Panc1 (cell line): ENCODE data around the gene CCDC174. TPM values are rescaled to one million over a fixed set of nuclear protein-coding genes. Genes with fewer than 3 reads are reported as not detected.

Source experiments
- ATAC-seq: fragments of 200-7000 bp; cut with Tn5 transposase; 2 replicates; pipeline ENCODE4 v1.9.1; 2020; ENCODE audit warnings: mild to moderate bottlenecking, moderate library complexity
- Bru-seq: library from RNA; stranded (reverse); fragments of 400-500 nt; gene quantifications from one replicate; lab custom pipeline; 2021; lab: Mats Ljungman, UMichigan
- BruChase-seq, 2 experiments: library from RNA; stranded (reverse); fragments of 400-500 nt; gene quantifications; one replicate each; lab custom pipeline; 2021; lab: Mats Ljungman, UMichigan
- BruUV-seq: library from RNA; stranded (reverse); fragments of 400-500 nt; replicated peaks from 2 replicates; lab custom pipeline; 2021; lab: Mats Ljungman, UMichigan
- CTCF ChIA-PET: fragments of 300-600 bp; sonication (Branson Sonifier 250); formaldehyde crosslinking; loops from one replicate; lab custom pipeline; 2022; ENCODE audit warnings: antibody characterized with exemption; lab: Charles Lee
- POLR2A ChIA-PET: fragments of 300-600 bp; sonication (Branson Sonifier 250); formaldehyde crosslinking; loops from one replicate; lab custom pipeline; 2022; ENCODE audit warnings: antibody characterized with exemption; lab: Charles Lee
- DNase-seq: peaks from one replicate; pipeline ENCODE4 v3.0.0-alpha.2; 2010; ENCODE audit warnings: low read depth, low spot score
- H3K27ac ChIP-seq: 2 replicates; pipeline ENCODE4 v1.5.1; 2011; ENCODE audit warnings: mild to moderate bottlenecking, low read length, inconsistent platforms
- H3K27me3 ChIP-seq: fragments of 200-500 bp; sonication (Bioruptor generic); 2 replicates; pipeline ENCODE4 v1.6.0; 2014; ENCODE audit warnings: low read length, inconsistent platforms; ENCODE audit not compliant: control insufficient read depth, insufficient read depth
- H3K36me3 ChIP-seq: fragments of 200-500 bp; sonication (Bioruptor generic); 2 replicates; pipeline ENCODE4 v1.5.1; 2014; ENCODE audit warnings: inconsistent platforms, mild to moderate bottlenecking, low read length, moderate library complexity; ENCODE audit not compliant: control insufficient read depth, insufficient read depth
- H3K4me1 ChIP-seq: 2 replicates; pipeline ENCODE4 v1.5.1; 2011; ENCODE audit warnings: inconsistent platforms, mild to moderate bottlenecking, low read length, moderate library complexity; ENCODE audit not compliant: control insufficient read depth, insufficient read depth
- H3K4me3 ChIP-seq, 2 experiments: 2 replicates each; pipeline ENCODE4 v1.5.1; 2011 to 2012; ENCODE audit warnings: low read depth in 2 of 2, low read length in 2 of 2, mild to moderate bottlenecking in 2 of 2, inconsistent platforms in 1 of 2, moderate library complexity in 1 of 2
- H3K9me3 ChIP-seq: fragments of 200-500 bp; sonication (Bioruptor generic); 2 replicates; pipeline ENCODE4 v1.5.1; 2014; ENCODE audit warnings: low read depth, mild to moderate bottlenecking, inconsistent platforms, low read length, moderate library complexity; ENCODE audit not compliant: control insufficient read depth, insufficient read depth
- POLR2AphosphoS5 ChIP-seq: IDR thresholded peaks from 2 replicates; pipeline ENCODE4 v1.6.1; 2012; ENCODE audit warnings: mild to moderate bottlenecking, low read depth, low read length, moderate library complexity
- SIN3A ChIP-seq: IDR thresholded peaks from 2 replicates; pipeline ENCODE4 v1.6.1; 2012; ENCODE audit warnings: low read depth, mild to moderate bottlenecking, low read length, moderate library complexity, borderline replicate concordance; ENCODE audit not compliant: insufficient read depth
- TCF7L2 ChIP-seq: IDR thresholded peaks from 2 replicates; pipeline ENCODE4 v1.6.1; 2011; ENCODE audit warnings: mild to moderate bottlenecking, low read depth, low read length, inconsistent platforms
- in situ Hi-C: cut with HindIII; loops from 2 replicates; pipeline ENCODE4 v1.10.0; 2016; ENCODE audit warnings: low sequenced_read_pairs, low pct_unique_long_range_greater_than_20kb
- intact Hi-C: fragments of 100-400 bp; cut with micrococcal nuclease; formaldehyde crosslinking; loops from one replicate; pipeline ENCODE4 v1.10.0; 2022; ENCODE audit not compliant: unreplicated experiment
- long read RNA-seq: library from polyadenylated mRNA; unstranded; transcript quantifications from one replicate; pipeline ENCODE4 v2.0.0, GENCODE V29; 2021; ENCODE audit not compliant: unreplicated experiment
- polyA plus RNA-seq: library from polyadenylated mRNA; unstranded; fragments of >200 nt; gene quantifications from one replicate; pipeline ENCODE4 v1.2.1, GENCODE V29; 2012; ENCODE audit warnings: missing spikeins; ENCODE audit not compliant: insufficient read length
- total RNA-seq: library from RNA; stranded (reverse); gene quantifications from one replicate; pipeline ENCODE4 v1.2.1, GENCODE V29; 2021; ENCODE audit not compliant: unreplicated experiment
- TF ChIP-seq, protein P1 (sequence below), 2 experiments: IDR thresholded peaks; 2 replicates each; pipeline ENCODE4 v1.6.1; 2011 to 2012; ENCODE audit warnings: low read depth in 2 of 2, control low read depth in 1 of 2, low read length in 1 of 2, mild to moderate bottlenecking in 1 of 2, moderate library complexity in 1 of 2; ENCODE audit not compliant: insufficient read depth in 1 of 2
- TF ChIP-seq, protein P2 (sequence below): fragments of 450-650 bp; IDR thresholded peaks from 2 replicates; pipeline ENCODE4 v1.5.1; 2017; ENCODE audit warnings: mild to moderate bottlenecking

CCDC174 gene
- 10.6 TPM for total RNA-seq
- 5.9 TPM for polyA plus RNA-seq
- percentile 79 among the genes with signal in this experiment for Bru-seq, nascent RNA
- BruChase-seq, experiment 1, labeled RNA remaining after a 2-hour chase: percentile 72 among the genes with signal in this experiment
- percentile 57 among the genes with signal in this experiment for BruChase-seq, experiment 2, labeled RNA remaining after a 6-hour chase
- long read RNA-seq, partial matches to known transcripts: 5 of 13 reads
- long read RNA-seq, other reads (novel, unspliced or antisense): 4 of 13 reads

DNA sequence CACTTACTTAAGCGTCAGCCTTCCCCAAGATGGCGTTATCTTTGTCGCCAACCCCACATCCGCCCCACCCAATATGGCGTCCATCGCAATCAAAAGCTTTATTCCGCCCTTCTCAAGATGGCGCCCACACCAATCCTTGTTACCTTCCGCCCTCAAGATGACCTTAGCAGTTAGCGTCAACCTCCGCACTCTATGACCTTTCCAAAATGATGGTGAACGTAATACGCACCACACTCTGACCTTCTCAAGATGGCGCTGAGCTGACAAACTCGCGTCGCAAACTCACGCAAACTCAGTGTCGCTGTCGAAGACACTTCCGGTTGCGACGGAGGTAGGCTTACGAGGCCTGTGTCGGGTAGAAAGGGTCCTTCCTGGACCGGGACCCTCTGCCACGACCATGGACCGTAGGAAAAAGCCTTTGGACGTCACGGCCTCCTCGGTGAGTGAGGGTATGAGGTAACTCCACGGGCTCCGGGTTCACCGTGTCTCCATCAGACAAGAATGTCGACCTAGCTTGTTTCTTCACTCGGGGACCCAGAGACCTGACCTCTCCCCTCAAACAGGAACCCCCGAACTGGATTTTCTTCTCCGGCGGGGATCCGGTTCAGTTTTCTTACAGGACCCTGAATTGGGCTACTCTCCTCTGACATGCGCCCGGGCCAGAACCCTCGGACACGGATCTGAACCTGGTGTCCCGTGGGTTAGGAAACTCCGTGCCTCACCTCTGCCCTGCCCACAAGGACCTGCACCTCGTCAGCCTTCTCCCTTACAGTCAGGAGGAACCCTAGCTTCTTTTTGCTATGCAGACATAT lies at the start of gene CCDC174:
Gene CCDC174, plus strand, starts transcription at position 323 of the 812 bp plus-strand sequence. Its CDS starts 75 bp downstream, at position 398.
- Histone ChIP-seq H3K27me3 (no peaks in the 10 kb centered on the region), H3K4me1 (peaks cover 18% of the 10 kb centered on the region), H3K27ac (peak within 1 kb of the TSS; percentile 88), H3K36me3 (peaks cover 17% of the 10 kb centered on the region), H3K9me3 (no peaks in the 10 kb centered on the region), H3K4me3 (peak within 1 kb of the TSS; percentile 75 to 96)
- ChIA-PET CTCF (interaction anchor here (0.7 kb wide), 2 partner anchors 130 to 137 kb away, joined by 3 read pairs; no protein-coding TSS in a partner anchor), POLR2A (interaction anchor here (0.6 to 1.1 kb wide), 5 partner anchors 85 to 1405 kb away, joined by 4 to 5 read pairs (median 4); no protein-coding TSS in a partner anchor)
- BruUV-seq: TSS peak; percentile 88
- ATAC-seq (peak; percentile 99), DNase-seq (peak; percentile 99)
- intact Hi-C loops: no loop called here
- in situ Hi-C loops: no loop called here
- 0 out of 2 replicates have a peak, but pooled peaks have one; percentile 36 for TF ChIP-seq TCF7L2
- TF ChIP-seq, protein P1, sequence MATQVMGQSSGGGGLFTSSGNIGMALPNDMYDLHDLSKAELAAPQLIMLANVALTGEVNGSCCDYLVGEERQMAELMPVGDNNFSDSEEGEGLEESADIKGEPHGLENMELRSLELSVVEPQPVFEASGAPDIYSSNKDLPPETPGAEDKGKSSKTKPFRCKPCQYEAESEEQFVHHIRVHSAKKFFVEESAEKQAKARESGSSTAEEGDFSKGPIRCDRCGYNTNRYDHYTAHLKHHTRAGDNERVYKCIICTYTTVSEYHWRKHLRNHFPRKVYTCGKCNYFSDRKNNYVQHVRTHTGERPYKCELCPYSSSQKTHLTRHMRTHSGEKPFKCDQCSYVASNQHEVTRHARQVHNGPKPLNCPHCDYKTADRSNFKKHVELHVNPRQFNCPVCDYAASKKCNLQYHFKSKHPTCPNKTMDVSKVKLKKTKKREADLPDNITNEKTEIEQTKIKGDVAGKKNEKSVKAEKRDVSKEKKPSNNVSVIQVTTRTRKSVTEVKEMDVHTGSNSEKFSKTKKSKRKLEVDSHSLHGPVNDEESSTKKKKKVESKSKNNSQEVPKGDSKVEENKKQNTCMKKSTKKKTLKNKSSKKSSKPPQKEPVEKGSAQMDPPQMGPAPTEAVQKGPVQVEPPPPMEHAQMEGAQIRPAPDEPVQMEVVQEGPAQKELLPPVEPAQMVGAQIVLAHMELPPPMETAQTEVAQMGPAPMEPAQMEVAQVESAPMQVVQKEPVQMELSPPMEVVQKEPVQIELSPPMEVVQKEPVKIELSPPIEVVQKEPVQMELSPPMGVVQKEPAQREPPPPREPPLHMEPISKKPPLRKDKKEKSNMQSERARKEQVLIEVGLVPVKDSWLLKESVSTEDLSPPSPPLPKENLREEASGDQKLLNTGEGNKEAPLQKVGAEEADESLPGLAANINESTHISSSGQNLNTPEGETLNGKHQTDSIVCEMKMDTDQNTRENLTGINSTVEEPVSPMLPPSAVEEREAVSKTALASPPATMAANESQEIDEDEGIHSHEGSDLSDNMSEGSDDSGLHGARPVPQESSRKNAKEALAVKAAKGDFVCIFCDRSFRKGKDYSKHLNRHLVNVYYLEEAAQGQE (IDR thresholded peaks at IDR 0.05; ENCODE audit: insufficient read depth in 1 of 2, low read depth in 2 of 2, low read length in 1 of 2): peak in 1 of 2 experiments; percentile 55; a peak in 1 of 4 replicates
- peak; percentile 92 for TF ChIP-seq POLR2AphosphoS5
- no peak for TF ChIP-seq SIN3A
- TF ChIP-seq, protein P2, sequence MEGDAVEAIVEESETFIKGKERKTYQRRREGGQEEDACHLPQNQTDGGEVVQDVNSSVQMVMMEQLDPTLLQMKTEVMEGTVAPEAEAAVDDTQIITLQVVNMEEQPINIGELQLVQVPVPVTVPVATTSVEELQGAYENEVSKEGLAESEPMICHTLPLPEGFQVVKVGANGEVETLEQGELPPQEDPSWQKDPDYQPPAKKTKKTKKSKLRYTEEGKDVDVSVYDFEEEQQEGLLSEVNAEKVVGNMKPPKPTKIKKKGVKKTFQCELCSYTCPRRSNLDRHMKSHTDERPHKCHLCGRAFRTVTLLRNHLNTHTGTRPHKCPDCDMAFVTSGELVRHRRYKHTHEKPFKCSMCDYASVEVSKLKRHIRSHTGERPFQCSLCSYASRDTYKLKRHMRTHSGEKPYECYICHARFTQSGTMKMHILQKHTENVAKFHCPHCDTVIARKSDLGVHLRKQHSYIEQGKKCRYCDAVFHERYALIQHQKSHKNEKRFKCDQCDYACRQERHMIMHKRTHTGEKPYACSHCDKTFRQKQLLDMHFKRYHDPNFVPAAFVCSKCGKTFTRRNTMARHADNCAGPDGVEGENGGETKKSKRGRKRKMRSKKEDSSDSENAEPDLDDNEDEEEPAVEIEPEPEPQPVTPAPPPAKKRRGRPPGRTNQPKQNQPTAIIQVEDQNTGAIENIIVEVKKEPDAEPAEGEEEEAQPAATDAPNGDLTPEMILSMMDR: no peak

DNA sequence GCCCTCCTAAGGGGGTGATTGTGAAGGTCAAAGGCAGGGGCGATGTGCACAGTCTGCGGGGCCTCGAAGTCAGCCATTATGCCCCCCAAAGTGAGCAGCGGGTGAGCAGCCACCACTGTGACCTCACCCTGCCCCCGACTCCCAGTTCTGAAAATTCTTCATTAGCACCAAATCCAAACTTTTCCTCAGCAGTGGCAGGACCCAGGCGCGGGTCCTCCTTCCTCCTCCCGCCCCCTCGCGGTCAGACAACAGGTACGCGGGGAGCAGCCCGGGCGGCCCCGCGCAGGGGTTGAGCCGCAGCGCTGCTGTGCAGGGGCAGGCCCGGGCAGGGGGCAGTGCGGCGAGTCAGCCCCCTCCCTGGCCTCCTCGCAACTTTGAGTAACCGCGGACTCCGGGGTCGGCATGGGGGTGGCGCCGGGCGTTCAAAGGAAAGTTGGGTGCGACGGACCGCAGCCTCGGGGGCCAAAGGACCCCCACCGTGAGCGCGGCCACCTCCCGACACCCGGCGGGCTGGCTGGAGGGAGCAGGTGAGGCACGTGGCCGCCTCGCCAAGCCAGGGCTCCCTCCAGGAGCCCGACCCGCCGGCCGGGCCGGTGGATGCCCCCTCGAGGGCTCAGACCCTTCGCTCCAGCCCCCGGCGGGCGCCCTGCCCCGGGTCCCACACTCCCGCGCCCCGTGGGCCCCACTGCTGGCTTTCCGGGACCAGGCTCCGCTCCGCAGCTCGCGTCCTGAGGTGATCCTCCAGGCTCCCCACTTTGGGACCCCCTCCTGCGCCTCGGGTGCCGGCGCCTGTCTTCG lies 49.4 kb upstream of the CCDC174 start:
- TF ChIP-seq POLR2AphosphoS5 (no peak), SIN3A (no peak), TCF7L2 (no peak)
- TF ChIP-seq, protein P2: peak; percentile 76
- TF ChIP-seq, protein P1 (IDR thresholded peaks at IDR 0.05; ENCODE audit: insufficient read depth in 1 of 2, low read depth in 2 of 2, low read length in 1 of 2): no peak
- in situ Hi-C loops: no loop called here
- CTCF ChIA-PET: interaction anchor here (0.6 to 0.7 kb wide), 2 partner anchors 15 to 24 kb away, joined by 4 read pairs; no protein-coding TSS in a partner anchor

More for the DNA sequence above, 49.4 kb upstream of the CCDC174 start:
- POLR2A ChIA-PET: no interaction called here
- Histone ChIP-seq H3K27ac (no peak overlapping the region), H3K4me3 (peak overlapping the region; percentile 44 to 51), H3K4me1 (peaks cover 4% of the 10 kb centered on the region; the same call in 1 of the 2 replicates), H3K27me3 (no peaks in the 10 kb centered on the region), H3K9me3 (no peaks in the 10 kb centered on the region), H3K36me3 (no peaks in the 10 kb centered on the region)
- no TSS peak for BruUV-seq
- DNase-seq (no peak), ATAC-seq (peak; percentile 77)
- intact Hi-C loops: no loop called here
